NCI-H1048 (cell line): Measurements from ENCODE around the gene PILRB.
"Not testable (repeated sequence)": the region's sequence is repeated elsewhere in the genome, so short reads cannot be mapped to it uniquely, and the experiment has no call there.

Source experiments
- DNase-seq: peaks from one replicate; lab custom pipeline; 2025; lab: John Stamatoyannopoulos, UW

Gene PILRB

DNA sequence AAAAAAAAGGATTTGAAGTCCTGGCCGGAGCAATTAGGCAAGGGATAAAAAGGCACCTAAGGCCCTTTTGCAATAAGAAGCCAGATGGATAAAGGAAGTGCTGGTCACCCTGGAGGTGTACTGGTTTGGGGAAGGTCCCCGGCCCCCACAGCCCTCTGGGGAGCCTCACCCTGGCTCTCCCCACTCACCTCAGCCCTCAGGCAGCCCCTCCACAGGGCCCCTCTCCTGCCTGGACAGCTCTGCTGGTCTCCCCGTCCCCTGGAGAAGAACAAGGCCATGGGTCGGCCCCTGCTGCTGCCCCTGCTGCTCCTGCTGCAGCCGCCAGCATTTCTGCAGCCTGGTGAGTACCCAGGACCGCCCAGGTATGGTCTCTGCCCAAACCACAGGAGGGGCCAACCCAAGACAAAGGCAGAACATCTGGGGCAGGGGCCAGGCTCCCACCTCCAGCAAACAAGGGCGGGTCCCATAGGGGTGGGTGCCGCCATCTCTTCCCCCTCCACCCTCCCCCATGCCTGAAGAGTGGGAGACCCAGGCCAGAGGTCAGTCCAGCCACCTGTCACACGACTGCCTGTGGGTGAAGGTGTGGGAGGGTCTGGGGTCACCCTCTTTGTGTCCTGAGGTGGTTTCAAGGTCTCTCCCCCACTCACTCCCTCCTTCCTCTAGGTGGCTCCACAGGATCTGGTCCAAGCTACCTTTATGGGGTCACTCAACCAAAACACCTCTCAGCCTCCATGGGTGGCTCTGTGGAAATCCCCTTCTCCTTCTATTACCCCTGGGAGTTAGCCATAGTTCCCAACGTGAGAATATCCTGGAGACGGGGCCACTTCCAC, at the start of gene PILRB:
Gene PILRB (plus strand): TSS at position 91 of the 830 bp plus-strand sequence. CDS start 186 bp downstream, at position 277.
- DNase-seq: no peak

DNA sequence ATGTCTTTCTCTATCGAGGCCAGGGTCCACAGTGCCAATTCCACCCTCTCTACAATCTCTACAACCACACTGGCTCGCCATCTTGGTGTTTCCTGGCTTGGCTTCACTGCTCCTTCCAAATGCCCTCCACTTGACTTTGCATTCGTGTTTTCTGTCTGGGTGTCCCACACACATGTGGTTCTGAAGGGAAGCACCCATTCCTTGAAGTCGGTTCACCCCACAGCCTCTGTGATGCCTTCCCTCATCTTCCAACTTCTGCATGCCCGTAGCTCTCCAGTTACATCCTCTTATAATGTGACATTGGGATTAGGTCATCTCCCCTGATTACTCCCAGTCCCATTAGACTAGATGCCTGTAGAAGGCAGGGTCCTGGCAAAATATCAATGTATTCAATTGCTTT, 39.6 kb upstream of the PILRB start:
- not testable (repeated sequence) for DNase-seq

DNA sequence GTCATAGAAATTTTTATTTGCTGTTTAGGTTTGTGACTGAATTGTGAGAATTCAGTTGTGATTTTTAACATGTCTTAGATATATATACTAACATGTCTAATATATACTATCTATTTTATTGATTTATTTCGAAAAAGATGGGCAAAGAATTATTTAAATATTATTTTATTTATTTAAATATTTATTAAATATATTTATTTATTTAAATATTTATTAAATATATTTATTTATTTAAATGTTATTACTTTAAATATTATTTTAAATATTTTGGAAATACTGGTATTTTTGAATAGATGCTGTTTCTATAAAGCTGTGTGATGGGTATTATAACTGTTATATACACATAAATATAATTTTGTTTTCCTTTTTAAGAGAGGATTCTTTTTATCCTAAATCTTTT, 36.3 kb upstream of the PILRB start:
- not testable (repeated sequence) for DNase-seq

DNA sequence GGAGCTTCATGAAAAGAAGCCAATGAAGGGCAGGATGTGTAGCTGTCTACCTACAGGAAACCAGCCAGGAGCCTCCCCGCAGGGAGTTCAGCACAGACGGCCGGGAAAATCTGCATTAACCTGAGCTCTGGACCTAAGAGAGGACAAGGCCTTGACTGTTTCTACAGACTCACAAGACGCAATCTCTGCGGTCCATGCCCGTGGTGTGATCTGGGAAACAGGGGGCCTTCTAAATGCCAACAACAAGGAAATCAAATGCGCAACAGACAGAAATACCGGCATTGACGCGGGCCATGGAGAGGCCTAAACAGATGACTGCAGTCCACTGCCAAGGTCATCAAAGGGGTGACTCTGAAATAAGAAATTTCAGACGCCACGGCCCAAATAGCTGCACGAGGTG, 33.7 kb upstream of the PILRB start:
- not testable (repeated sequence) for DNase-seq

DNA sequence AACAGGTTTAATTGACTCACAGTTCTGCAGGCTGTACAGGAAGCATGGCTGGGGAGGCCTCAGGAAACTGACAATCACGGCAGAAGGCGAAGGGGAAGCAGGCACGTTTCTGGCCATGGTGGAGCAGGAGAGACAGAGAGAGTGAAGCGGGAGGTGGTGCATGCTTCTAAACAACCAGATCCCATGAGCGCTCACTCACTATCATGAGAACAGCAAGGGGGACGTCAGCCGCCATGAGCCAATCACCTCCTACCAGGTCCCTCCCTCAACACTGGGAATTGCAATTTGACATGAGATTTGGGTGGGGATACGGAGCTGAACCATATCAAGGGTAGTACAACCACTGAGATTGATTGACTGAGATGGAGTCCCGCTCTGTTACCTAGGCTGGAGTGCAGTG, 32.2 kb upstream of the PILRB start:
- DNase-seq: not testable (repeated sequence)

DNA sequence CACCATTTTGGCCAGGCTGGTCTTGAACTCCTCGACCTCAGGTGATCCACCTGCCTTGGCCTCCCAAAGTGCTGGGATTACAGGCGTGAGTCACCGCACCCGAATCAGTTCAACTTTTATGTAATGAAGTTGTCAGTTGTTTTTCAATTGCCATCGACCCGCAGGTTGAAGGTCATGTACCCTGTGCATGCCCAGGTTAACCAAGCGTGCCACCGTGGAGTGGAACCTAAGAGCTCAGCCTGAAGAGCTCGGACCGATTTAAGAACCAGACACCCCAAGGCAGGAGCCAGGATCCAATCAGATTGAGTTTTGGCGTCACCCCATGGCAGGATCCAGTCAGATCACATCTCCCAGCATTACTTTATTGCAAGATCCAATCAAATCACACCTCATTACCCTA, 31.0 kb upstream of the PILRB start:
- DNase-seq: not testable (repeated sequence)

DNA sequence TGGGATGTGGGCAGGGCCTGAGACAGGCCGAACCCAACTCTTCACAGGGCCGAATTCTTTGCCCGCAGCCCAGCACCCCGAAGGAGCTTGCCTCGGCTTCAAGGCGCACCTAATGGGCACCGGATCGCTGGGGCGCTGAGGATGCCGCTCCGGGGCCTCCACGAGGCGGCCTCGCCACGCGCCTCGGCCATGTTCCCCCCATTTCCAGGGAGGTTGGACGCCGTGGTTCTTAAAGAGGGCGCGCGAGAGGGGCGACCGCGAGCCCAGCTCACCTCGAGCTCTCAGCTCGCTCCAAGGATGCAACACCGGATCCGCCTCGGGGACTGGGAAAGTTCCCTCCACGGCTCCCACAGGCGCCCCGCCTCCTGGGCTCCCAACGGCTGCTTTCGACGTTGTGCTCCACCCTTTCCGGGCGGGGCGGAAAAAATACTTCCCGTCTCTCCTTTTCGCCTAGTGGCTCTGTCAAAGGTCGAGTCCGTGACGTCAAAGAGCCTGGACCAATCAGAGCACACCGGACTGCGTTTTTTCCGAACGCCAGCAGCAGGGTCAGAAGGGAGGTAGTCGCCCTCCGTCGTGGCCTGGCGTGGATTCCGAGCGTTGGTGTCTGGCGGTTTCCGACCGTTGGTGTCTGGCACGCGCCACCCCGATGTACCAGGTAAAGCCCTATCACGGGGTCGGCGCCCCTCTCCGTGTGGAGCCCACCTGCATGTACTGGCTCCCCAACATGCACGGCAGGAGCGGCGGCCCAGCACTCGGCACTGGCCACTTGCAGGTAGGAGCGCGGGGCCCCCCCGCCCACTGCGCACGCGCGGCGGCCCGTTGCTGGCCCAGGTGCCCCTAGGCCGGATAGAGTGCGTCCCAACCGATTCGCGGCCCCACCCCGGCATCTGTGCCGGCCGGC, 22.1 kb upstream of the PILRB start:
- DNase-seq: peak; percentile 73

DNA sequence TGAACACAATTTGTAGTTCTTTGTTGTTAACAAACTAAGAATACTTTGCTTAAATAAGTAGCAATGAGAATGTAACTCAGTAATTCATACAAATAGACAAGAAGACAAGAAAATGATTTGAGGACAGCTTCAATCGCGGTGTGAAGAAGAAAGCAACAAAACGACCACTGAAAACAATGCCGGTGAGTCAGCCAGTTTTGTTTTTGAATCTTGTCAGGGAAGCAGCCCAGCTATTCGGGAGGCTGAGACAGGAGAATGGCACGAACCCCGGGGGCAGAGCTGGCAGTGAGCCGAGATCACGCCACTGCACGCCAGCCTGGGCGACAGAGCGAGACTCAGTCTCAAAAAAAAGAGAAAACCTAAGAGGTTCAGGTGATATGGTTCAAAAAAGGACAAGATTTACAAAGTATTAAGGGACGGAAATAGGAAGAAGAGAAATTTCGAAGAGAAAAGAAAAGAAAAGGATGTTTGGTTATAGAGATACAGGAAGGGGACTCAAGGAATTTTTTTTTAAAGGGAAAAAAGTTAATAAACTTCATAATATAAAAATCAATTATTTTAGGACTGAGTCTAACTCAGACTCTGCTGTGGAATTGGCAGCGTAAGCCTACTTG, 19.7 kb upstream of the PILRB start:
- not testable (repeated sequence) for DNase-seq

DNA sequence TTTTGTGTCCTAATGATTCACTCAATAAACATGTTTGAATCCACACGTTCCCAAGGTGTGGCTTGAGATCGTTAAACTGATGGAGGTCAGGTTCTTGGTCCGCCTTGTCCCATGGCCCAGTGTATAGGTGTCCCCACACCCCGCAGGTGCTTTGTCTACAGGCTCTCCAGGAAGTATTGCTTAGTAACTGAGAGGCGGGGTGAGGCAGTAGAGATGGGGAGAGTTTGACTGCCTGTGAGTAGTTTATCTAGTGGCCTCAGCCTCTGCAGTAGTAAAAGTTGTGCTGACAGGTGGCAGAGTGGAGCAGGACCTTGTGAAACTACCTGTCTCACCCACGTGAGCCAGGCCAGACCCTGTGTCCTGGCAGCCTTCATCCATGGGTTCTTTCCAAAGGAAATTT, 16.6 kb upstream of the PILRB start:
- DNase-seq: not testable (repeated sequence)

DNA sequence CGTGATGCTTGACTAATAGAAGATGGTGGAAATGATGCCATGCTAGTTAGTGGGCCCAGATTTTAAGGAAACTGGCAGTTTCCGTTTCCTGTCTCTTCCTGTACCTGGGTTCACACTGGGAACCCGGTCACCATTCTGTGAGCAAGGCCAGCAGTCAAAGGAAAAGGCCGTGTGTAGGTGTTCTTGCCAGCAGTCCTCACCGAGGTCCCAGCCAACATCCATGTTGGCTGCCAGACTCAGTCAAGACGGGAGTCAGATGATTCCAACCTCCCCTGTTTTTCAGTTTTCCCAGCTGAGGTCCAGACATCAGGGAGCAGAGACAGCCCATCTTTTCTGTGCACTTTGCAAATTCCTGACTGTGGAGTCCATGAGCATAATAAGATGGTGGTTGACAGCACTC, 15.2 kb upstream of the PILRB start:
- DNase-seq: no peak

DNA sequence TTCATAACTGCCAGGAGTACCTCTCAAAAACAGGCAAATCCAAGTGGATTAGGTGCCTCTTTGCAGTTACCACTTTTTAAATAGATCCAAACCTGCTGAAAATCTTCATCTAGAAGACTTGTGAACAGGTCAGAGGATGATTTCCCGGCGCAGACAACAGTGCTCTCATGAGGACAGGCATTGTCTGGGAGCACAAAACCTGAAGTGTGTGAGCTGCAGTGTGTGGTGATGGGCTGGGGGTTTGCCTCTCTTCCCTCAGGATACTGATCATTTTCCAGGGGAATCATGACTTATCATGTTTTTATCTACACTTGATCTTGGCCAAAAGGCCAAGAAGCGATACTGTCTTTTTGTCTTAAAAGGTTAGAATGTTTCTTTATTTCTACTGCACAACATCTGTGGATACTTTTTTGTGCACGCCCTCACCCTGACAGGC, 13.8 kb upstream of the PILRB start:
- DNase-seq: not testable (repeated sequence)

DNA sequence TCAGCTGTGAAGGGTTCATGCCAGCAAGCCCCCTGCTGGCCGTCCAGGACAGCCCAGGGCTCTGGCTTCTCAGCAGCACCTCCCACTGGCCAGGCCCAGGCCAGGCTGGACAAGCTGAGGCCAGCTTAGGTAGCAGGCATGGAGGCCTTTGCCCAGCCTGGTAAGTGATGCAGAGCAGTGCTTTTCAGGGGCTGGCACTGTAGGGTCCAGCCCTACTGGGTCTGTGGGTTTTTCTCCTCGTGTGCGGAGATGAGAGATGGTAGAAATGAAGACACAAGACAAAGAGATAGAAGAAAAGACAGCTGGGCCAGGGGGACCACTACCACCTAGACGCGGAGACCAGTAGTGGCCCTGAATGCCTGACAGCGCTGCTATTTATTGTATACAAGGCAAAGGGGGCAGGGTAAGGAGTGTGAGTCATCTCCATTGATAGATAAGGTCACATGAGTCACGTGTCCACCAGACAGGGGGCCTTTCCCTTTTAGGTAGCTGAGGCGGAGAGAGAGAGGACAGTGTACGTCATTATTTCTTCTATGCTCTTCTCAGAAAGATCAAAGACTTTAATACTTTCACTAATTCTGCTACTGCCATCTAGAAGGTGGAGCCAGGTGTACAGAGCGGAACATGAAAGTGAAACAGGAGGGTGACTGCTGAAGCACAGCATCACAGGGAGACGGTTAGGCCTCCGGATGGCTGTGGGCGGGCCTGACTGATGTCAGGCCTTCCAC, 13.2 kb upstream of the PILRB start:
- DNase-seq: not testable (repeated sequence)

DNA sequence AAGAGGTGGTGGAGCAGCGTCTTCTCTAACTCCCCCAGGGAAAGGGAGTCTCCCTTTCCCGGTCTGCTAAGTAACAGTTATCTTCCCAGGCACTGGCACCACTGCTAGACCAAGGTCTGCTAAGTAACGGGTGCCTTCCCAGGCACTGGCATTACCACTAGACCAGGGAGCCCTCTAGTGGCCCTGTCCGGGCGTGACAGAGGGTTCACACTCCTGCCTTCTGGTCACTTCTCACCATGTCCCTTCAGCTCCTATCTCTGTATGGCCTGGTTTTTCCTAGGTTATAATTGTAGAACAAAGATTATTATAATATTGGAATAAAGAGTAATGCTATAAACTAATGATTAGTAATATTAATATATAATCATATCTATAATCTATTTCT, 12.6 kb upstream of the PILRB start:
- DNase-seq: not testable (repeated sequence)

DNA sequence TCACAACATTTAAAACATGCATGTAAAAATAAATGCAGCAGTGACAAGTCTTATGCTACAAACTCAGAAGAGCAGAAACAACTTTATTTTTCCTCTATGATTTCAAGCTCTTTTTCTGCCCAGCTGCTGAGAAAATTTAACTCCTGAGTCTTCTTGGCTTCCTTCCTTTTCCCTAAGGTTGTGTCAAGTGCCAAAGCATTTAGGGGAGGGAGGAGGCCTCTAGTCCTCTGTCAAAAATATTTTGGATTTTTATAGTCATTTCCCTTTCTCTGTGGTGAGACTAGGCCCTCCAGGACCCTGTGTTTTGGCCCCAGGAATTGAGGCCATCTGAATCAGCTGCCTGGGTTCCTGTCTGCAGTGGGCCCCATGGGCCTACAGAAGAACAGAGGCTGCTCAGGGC, 11.0 kb upstream of the PILRB start:
- no peak for DNase-seq

DNA sequence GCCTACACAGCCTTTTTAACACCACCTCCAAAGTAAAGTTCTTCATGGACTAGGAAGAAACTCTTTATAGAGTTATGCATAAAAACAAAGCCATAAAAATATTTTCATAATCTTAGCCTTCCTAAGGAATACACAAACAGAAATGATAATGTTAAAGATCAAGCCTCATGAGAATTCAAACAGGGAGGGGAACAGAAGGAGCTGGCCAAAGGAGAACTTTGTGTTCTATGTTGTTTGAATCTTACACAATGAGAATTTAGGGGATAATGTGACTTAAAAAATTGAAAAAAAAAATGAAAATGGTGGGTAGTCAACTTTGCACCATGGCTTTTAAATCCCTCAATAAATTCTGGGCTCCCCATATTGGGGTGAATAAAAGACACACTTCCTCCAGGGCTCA, 9.1 kb upstream of the PILRB start:
- no peak for DNase-seq

DNA sequence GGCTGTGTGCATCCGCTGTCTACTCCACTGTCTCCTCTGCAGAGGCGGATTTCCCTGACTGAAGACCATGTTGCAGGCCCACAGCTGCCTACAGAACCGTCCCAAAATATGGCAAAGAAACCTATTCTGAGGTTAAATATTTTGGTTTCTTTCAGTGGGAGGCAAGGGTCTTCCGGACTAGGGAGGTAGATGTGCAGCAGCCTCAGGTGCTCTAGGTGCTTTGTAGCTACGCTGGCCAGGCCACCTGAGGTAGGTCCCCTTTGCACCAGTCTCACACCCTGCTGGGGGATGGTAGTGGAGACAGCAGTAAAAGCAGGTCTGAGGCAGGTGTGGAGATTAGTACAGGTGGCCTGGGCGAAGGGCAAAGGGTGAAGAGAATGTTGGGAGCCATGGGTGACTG, 8.2 kb upstream of the PILRB start:
- no peak for DNase-seq

DNA sequence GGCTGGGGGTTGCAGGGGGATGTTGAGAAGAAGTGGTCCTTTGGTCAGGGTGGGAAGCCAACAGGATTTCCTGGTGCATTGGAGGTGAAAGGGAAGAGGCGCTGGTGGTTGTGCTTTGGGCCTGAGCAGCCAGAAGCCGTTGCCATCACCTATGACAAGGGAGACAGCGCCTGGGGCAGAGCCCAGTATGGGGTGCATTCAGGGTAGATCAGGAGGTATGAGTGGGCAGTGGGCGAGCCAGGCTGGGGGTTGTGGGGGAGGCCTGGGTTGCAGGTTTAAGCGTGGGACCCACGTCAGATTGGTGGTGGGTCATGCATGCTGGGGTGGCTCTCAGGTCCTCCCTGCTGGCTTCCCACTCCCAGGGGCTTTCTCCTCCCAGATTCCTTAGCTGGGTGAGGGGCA, 6.3 kb upstream of the PILRB start:
- no peak for DNase-seq

DNA sequence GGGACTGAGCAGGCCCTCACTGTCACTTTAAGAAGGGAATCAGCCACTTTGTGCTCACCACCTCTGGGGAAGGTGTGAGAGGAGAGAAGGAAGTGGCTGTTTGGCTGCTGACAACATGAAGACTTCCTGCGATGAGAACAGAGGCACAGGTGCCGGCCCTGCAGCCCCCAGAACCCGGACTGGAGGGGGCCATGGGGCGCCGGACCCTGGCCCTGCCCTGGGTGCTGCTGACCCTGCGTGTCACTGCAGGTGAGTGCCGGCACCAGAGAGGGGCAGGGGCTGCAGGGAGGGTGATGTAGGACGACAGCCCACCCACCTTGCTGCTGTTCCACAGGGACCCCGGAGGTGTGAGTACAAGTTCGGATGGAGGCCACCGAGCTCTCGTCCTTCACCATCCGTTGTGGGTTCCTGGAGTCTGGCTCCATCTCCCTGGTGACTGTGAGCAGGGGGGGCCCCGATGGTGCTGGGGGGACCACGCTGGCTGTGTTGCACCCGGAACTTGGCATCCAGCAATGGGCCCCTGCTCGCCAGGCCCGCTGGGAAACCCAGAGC, 5.6 kb upstream of the PILRB start:
- not testable (repeated sequence) for DNase-seq

DNA sequence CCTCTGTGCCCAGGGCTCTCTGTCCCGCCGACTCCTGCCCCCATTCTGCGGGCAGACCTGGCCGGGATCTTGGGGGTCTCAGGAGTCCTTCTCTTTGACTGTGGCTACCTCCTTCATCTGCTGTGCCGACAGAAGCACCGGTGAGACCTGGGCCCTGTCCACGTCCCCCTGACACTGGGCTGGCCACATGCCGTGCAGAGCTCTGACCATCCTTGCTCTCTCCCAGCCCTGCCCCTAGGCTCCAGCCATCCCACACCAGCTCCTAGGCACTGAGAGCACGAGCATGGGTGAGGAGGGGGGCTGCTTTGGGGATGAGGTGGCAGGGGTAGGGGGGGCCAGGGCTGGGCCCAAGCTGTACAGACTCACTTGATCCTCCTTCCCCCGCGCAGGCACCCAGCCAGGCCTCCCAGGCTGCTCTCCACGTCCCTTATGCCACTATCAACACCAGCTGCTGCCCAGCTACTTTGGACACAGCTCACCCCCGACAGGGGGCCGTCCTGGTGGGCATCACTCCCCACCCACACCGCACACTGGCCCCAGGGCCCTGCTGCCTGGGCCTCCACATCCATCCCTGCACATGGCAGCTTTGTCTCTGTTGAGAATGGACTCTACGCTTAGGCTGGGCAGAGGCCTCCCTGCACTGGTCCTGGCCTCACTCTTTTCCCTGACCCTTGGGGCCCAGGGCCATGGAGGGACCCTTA, 4.8 kb upstream of the PILRB start:
- DNase-seq: no peak

DNA sequence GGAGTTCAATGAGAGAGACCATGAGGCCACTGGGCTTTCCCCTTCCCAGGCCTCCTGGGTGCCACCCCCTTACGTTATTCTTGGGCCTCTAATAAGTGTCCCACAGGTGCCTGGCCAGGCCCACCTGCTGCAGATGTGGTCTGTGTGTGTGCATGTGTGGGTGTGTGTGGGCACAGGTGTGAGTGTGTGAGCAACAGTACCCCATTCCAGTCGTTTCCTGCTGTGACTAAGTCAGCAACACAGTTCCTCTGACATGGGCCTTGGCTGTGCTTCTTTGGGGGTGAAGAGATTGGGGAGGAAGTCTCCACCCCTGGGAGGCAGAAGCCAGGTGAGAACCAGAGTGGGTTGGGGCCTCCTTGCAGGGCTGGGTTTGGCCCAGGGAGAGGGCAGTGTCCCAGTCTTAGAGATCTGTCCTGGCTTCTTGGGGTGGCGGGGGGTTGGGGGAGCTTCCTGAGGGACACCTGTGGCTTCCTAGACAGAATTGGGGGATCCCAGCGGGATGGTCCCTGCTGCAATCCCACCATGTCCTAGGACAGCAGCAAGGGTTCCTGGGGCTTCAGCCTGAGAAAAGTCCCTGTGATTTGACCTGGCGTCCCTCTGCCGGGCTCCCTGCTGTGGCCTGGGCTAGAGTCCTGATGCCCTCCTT, 4.1 kb upstream of the PILRB start:
- no peak for DNase-seq
